BE2C (cell line): ENCODE data around the gene CMC1.
A peak's percentile ranks its signal among the peaks of the same experiment; 100 is the strongest.

Experiments
- DNase-seq: peaks from one replicate; pipeline ENCODE4 v3.0.0-alpha.2; 2020
- H3K27me3 ChIP-seq: fragments of 250-450 bp; sonication (Bioruptor Pico); 2 replicates; pipeline ENCODE4 v1.5.1; 2020; ENCODE audit warnings: mild to moderate bottlenecking
- H3K36me3 ChIP-seq: fragments of 250-450 bp; sonication (Bioruptor Pico); 2 replicates; pipeline ENCODE4 v1.5.1; 2020; ENCODE audit warnings: mild to moderate bottlenecking
- H3K4me1 ChIP-seq: fragments of 250-450 bp; sonication (Bioruptor Pico); 2 replicates; pipeline ENCODE4 v1.5.1; 2020
- H3K4me3 ChIP-seq: 2 replicates; pipeline ENCODE4 v1.5.1; 2011; ENCODE audit warnings: low read depth, low read length
- H3K9me3 ChIP-seq: fragments of 250-450 bp; sonication (Bioruptor Pico); 2 replicates; pipeline ENCODE4 v1.5.1; 2020
- TF ChIP-seq, protein P1 (sequence below): IDR thresholded peaks from 2 replicates; pipeline ENCODE4 v1.5.1; 2012; ENCODE audit warnings: mild to moderate bottlenecking, low read depth, low read length

The CMC1 gene

DNA sequence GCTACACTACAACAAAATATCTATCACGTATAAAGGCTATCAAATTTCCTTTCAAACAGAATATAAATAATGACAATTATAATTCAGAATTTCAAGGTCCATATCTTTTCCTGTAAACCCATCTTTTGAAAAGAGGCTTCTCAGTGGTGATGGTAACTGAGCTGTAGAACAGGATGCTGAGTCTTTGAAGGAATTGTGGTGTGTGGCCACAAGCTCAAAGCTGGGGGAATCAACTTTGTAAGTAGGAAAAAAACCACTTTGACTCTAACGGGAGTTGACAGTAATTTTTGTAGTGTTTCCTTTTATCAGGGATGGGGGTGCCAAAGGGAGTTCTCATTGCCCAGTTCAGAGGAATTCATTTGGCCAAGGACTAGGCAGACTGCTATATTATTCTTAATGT is 93.8 kb downstream of the CMC1 start:
- TF ChIP-seq, protein P1, sequence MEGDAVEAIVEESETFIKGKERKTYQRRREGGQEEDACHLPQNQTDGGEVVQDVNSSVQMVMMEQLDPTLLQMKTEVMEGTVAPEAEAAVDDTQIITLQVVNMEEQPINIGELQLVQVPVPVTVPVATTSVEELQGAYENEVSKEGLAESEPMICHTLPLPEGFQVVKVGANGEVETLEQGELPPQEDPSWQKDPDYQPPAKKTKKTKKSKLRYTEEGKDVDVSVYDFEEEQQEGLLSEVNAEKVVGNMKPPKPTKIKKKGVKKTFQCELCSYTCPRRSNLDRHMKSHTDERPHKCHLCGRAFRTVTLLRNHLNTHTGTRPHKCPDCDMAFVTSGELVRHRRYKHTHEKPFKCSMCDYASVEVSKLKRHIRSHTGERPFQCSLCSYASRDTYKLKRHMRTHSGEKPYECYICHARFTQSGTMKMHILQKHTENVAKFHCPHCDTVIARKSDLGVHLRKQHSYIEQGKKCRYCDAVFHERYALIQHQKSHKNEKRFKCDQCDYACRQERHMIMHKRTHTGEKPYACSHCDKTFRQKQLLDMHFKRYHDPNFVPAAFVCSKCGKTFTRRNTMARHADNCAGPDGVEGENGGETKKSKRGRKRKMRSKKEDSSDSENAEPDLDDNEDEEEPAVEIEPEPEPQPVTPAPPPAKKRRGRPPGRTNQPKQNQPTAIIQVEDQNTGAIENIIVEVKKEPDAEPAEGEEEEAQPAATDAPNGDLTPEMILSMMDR: no peak

DNA sequence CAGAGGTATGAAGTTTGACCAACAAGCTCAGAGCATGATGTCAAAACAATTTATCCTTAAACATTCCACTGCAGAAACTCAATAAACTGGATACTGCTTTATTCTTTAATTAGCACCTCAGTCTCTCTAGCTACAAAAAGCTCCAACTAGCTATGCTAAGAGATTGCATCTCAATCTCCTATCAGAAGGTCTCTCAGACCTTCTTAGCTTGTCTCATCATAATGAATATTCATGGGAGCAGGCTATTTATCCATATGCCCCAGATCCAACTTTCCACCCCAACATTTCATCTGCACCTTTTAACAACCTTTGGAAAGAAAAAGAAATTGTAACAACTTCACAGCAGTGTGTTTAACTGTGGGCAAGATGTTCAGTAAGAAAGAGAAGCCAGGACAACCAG is 95.8 kb downstream of the CMC1 start:
- no peaks in the 10 kb centered on the region for H3K27me3 ChIP-seq
- H3K4me3 ChIP-seq: no peak overlapping the region
- no peak for DNase-seq
- no peaks in the 10 kb centered on the region for H3K9me3 ChIP-seq
- TF ChIP-seq, protein P1: no peak
- no peaks in the 10 kb centered on the region for H3K36me3 ChIP-seq
- no peaks in the 10 kb centered on the region for H3K4me1 ChIP-seq

More for the DNA sequence above, 93.8 kb downstream of the CMC1 start:
- no peaks in the 10 kb centered on the region for H3K27me3 ChIP-seq
- H3K4me1 ChIP-seq: no peaks in the 10 kb centered on the region
- no peaks in the 10 kb centered on the region for H3K36me3 ChIP-seq
- no peak overlapping the region for H3K4me3 ChIP-seq
- DNase-seq: no peak
- no peaks in the 10 kb centered on the region for H3K9me3 ChIP-seq

DNA sequence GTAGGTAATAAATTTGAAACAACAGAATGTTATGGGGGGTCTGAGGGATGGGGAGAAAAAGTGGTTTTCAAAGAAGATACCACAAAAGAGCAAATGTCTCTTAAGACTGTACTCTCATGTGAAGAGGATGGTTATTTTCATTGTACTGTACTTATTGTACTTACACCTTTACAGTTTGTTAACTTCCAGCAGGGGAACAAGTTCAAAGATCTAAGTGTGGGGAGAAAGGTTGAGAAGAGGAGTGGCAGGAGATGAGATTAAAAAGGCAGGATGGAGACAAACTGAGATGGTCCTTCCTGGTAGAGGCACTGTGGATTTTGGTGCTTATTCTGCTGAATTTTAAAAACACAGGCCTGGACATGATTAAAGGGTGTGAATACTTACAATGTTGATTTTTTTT is 101.7 kb downstream of the CMC1 start:
- no peaks in the 10 kb centered on the region for H3K9me3 ChIP-seq
- DNase-seq: no peak
- no peak overlapping the region for H3K4me3 ChIP-seq
- no peaks in the 10 kb centered on the region for H3K27me3 ChIP-seq
- no peaks in the 10 kb centered on the region for H3K36me3 ChIP-seq
- H3K4me1 ChIP-seq: no peaks in the 10 kb centered on the region
- TF ChIP-seq, protein P1: no peak

DNA sequence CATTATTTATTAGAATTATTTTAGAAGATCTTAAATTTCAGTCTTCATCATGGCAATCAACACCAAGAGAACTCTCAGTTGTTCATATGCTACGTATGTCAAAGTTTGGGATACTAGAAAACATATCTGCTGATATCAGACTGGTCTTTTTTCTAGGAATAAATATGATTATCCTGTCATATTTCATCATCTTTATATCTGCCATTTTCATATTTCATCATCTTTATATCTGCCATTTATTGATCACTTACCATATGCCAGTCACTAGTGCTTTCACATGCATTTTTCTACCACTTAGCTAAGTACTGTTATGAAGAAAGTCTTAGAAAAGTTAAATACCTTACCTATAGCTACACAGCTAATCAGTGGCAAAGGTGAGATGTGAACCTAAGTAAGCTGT is 104.3 kb downstream of the CMC1 start:
- TF ChIP-seq, protein P1: no peak

DNA sequence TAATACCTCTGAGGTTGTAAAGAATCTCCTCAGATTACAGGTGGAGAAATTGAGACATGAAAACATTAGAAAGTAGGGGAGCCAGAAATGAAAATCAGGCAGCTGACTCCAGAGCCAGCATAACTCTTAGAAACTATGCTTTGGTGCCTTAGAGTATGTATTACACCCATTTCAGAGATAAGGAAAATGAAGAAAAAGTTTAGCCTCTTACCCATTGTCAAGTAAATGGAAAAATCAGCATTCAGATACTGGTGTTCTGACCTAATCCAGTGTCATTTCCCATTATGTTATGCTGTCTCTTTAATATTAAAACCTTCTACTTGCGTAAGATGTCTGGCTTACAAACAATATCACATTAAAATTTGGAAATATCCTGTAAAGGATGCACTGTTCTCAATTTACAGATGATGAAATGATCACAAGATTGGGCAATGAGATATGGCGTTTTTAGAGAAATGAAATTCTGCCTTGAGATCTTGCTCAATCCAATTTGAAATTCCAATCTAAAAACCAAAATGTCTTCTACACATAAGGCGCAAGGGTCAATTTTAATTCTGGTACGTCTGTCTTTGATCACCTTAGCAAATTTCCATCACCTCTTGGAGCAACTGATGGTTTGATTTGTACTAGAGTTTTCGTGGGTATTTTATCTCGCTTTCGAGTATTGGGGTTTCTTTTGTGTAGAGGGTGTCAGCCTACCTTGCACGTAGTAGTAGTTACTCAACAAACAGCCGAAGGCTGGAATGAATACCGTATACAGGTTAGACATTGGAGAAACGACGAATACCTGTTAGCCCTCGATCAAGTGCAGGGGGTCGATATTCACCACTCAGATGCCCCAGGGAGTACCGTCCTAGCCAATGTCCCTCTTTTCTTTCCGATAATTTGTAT is 106.2 kb downstream of the CMC1 start:
- no peak for DNase-seq
- no peaks in the 10 kb centered on the region for H3K9me3 ChIP-seq
- no peaks in the 10 kb centered on the region for H3K27me3 ChIP-seq
- H3K4me3 ChIP-seq: peak overlapping the region; percentile 78
- TF ChIP-seq, protein P1: no peak
- no peaks in the 10 kb centered on the region for H3K4me1 ChIP-seq
- no peaks in the 10 kb centered on the region for H3K36me3 ChIP-seq

More for the DNA sequence above, 104.3 kb downstream of the CMC1 start:
- Histone ChIP-seq H3K4me3 (no peak overlapping the region), H3K36me3 (no peaks in the 10 kb centered on the region), H3K27me3 (no peaks in the 10 kb centered on the region), H3K9me3 (no peaks in the 10 kb centered on the region), H3K4me1 (no peaks in the 10 kb centered on the region)
- DNase-seq: no peak

DNA sequence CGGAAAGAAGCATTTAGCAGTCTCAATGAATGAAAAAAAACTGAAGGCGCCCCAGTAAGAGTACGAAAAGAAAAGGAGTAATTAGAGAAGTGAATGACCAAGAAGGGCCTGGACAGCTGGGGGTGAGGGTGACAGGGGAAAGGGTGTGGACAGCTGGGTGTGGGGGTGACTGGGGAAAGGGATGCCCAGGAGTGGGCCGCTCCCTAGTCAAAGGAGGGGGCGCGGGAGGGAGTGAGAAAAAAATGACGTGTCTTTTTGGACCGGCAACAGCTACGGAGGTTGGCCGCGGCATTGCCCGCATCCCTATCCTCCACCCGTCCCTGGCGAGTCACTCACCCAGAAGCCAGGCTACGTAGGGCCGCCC is 106.8 kb downstream of the CMC1 start:
- Histone ChIP-seq H3K4me1 (no peaks in the 10 kb centered on the region), H3K27me3 (no peaks in the 10 kb centered on the region), H3K36me3 (no peaks in the 10 kb centered on the region), H3K4me3 (peak overlapping the region; percentile 78), H3K9me3 (no peaks in the 10 kb centered on the region)
- no peak for DNase-seq
- TF ChIP-seq, protein P1: no peak
